NCI-H1436 treated with DMSO at 0.1 percent for 48 hours (cell line): Measurements from ENCODE around the gene CREB3L2.
"Not testable (repeated sequence)": the region's sequence is repeated elsewhere in the genome, so short reads cannot be mapped to it uniquely, and the experiment has no call there.

ENCODE experiments used
- DNase-seq: peaks from one replicate; lab custom pipeline; 2025; lab: John Stamatoyannopoulos, UW

Gene CREB3L2

GRCh38 chr7:137836541-137836940 lies 165.3 kb downstream of the CREB3L2 start:
- no peak for DNase-seq

- DNase-seq = no peak
Observed at GRCh38 chr7:137836113-137836509, 165.8 kb downstream of the CREB3L2 start.

GRCh38 chr7:137835486-137836112 lies 166.3 kb downstream of the CREB3L2 start:
- no peak for DNase-seq

GRCh38 chr7:137834552-137834951 lies 167.3 kb downstream of the CREB3L2 start:
- DNase-seq = no peak

GRCh38 chr7:137832990-137833389 lies 168.9 kb downstream of the CREB3L2 start:
- not testable (repeated sequence) for DNase-seq

- no peak for DNase-seq
Observed at GRCh38 chr7:137832382-137832781, 169.5 kb downstream of the CREB3L2 start.

- not testable (repeated sequence) for DNase-seq
Observed at GRCh38 chr7:137831555-137831954, 170.3 kb downstream of the CREB3L2 start.

GRCh38 chr7:137829337-137829992 lies 172.4 kb downstream of the CREB3L2 start:
- no peak for DNase-seq

- DNase-seq = no peak
Observed at GRCh38 chr7:137828456-137828855, 173.4 kb downstream of the CREB3L2 start.

- no peak for DNase-seq
Observed at GRCh38 chr7:137825489-137825888, 176.4 kb downstream of the CREB3L2 start.
